Keratinocyte (primary cell): ENCODE results near the gene LY6G5B. TPM values are rescaled to one million over a fixed set of nuclear protein-coding genes. Genes with fewer than 3 reads are reported as not detected.

ENCODE experiments used
- DNase-seq: peaks from one replicate; pipeline ENCODE4 v3.0.0-alpha.2; 2011; ENCODE audit warnings: low read depth, missing footprints, low spot score
- FAIRE-seq: peaks from 2 replicates; lab custom pipeline; 2011; peaks lifted over from hg19 to GRCh38; lab: Jason Lieb, UNC
- H2AFZ ChIP-seq: 2 replicates; pipeline ENCODE4 v1.6.0; 2012; ENCODE audit warnings: low read length, control low read depth, inconsistent platforms; ENCODE audit not compliant: control insufficient read depth
- H3K27ac ChIP-seq: 2 replicates; pipeline ENCODE4 v1.5.1; 2011; ENCODE audit warnings: low read length; ENCODE audit not compliant: control insufficient read depth, insufficient read depth
- H3K27me3 ChIP-seq: 3 replicates; pipeline ENCODE4 v1.6.0; 2011; ENCODE audit warnings: low read length; ENCODE audit not compliant: control insufficient read depth, insufficient read depth; ENCODE audit errors: extremely low read depth
- H3K36me3 ChIP-seq, 2 experiments: 2 replicates in 1 of 2; 3 replicates in 1 of 2; pipeline ENCODE4 v1.5.1; 2011; ENCODE audit warnings: low read length in 2 of 2, mild to moderate bottlenecking in 1 of 2; ENCODE audit not compliant: control insufficient read depth in 2 of 2, insufficient read depth in 2 of 2; ENCODE audit errors: extremely low read depth in 1 of 2
- H3K4me1 ChIP-seq: 3 replicates; pipeline ENCODE4 v1.5.1; 2011; ENCODE audit warnings: low read length; ENCODE audit not compliant: control insufficient read depth, insufficient read depth; ENCODE audit errors: extremely low read depth
- H3K4me2 ChIP-seq: 3 replicates; pipeline ENCODE4 v1.6.0; 2011; ENCODE audit warnings: low read depth, low read length; ENCODE audit not compliant: control insufficient read depth, insufficient read depth; ENCODE audit errors: extremely low read depth
- H3K4me3 ChIP-seq, 3 experiments: fragments of 200-600 bp in 1 of 3; sonication (generic) in 1 of 3; 2 replicates in 2 of 3; 3 replicates in 1 of 3; pipeline ENCODE4 v1.5.1; 2011 to 2016; ENCODE audit warnings: low read length in 3 of 3, mild to moderate bottlenecking in 3 of 3, control low read depth in 2 of 3, inconsistent platforms in 1 of 3, low read depth in 1 of 3, mixed read lengths in 1 of 3, mixed run types in 1 of 3, moderate library complexity in 1 of 3; ENCODE audit not compliant: control insufficient read depth in 2 of 3, insufficient read depth in 2 of 3; ENCODE audit errors: extremely low read depth in 1 of 3
- H3K79me2 ChIP-seq: 2 replicates; pipeline ENCODE4 v1.6.0; 2012; ENCODE audit warnings: low read length; ENCODE audit not compliant: control insufficient read depth, insufficient read depth
- H3K9ac ChIP-seq: 3 replicates; pipeline ENCODE4 v1.6.0; 2011; ENCODE audit warnings: low read length; ENCODE audit not compliant: control insufficient read depth, insufficient read depth; ENCODE audit errors: extremely low read depth
- H3K9me1 ChIP-seq: 3 replicates; pipeline ENCODE4 v1.6.0; 2011; ENCODE audit warnings: low read length; ENCODE audit not compliant: control insufficient read depth, insufficient read depth; ENCODE audit errors: extremely low read depth
- H3K9me3 ChIP-seq: 2 replicates; pipeline ENCODE4 v1.5.1; 2012; ENCODE audit warnings: low read depth, low read length; ENCODE audit not compliant: control insufficient read depth
- H4K20me1 ChIP-seq: 3 replicates; pipeline ENCODE4 v1.6.0; 2011; ENCODE audit warnings: low read length; ENCODE audit not compliant: control insufficient read depth, insufficient read depth; ENCODE audit errors: extremely low read depth
- CTCF ChIP-seq, 3 experiments: IDR thresholded peaks in 1 of 3; conservative IDR thresholded peaks in 1 of 3; optimal IDR thresholded peaks in 1 of 3; 2 replicates in 2 of 3; 3 replicates in 1 of 3; pipeline versions ENCODE3 to v1.5.1; 2011; ENCODE audit warnings: low read length in 3 of 3, mild to moderate bottlenecking in 3 of 3, moderate library complexity in 2 of 3, control low read depth in 1 of 3, inconsistent platforms in 1 of 3; ENCODE audit not compliant: insufficient read depth in 2 of 3; ENCODE audit errors: extremely low read depth in 1 of 3
- EZH2 ChIP-seq: IDR thresholded peaks from one replicate; pipeline ENCODE4 v1.6.1; 2012; ENCODE audit warnings: inconsistent platforms, mild to moderate bottlenecking, low read length, moderate library complexity
- dilution Hi-C: fragments of 300-500 bp; cut with MboI; formaldehyde crosslinking; loops from one replicate; pipeline ENCODE4 v1.7.0; 2020; ENCODE audit warnings: low sequenced_read_pairs; ENCODE audit not compliant: extremely low pct_ligation_motif_present
- polyA plus RNA-seq, 5 experiments: library from polyadenylated mRNA; depleted of rRNA in 3 of 5; stranded (reverse) in 3 of 5; stranded (forward) in 1 of 5; unstranded in 1 of 5; fragments of >200 nt; gene quantifications; 1 replicate in 1 of 5; 2 replicates in 3 of 5; 3 replicates in 1 of 5; pipeline versions ENCODE4 v1.2.1 to v1.2.3, GENCODE V29; 2011 to 2012; ENCODE audit warnings: missing spikeins in 2 of 5, low read depth in 1 of 5, low replicate concordance in 1 of 5

The LY6G5B gene
- polyA plus RNA-seq, 1 donor (not counting 4 experiments of a cell fraction or from before 2014, with no cell fraction given): 5.2 TPM

GRCh38 chr6:31718265-31718664 lies 48.5 kb downstream of the LY6G5B start:
- peak overlapping the region in 1 of 3 experiments; percentile 49 for H3K4me3 ChIP-seq
- peak overlapping the region; percentile 66 for H3K27ac ChIP-seq
- no peaks in the 10 kb centered on the region for H3K9me3 ChIP-seq
- peak overlapping the region; percentile 77 for H3K4me2 ChIP-seq
- H3K36me3 ChIP-seq: peaks cover 0 to 4% of the 10 kb centered on the region in 2 experiments
- TF ChIP-seq CTCF (optimal IDR thresholded peaks at IDR 0.05 in 1 of 3, IDR thresholded peaks at IDR 0.05 in 1 of 3, conservative IDR thresholded peaks at IDR 0.05 in 1 of 3; ENCODE audit: extremely low read depth in 1 of 3, insufficient read depth in 2 of 3, low read length in 3 of 3) (no peak), EZH2 (no peak)
- peaks cover 5% of the 10 kb centered on the region for H3K9me1 ChIP-seq
- no peaks in the 10 kb centered on the region for H3K79me2 ChIP-seq
- dilution Hi-C loops: no loop called here
- H2AFZ ChIP-seq: no peak overlapping the region
- H3K4me1 ChIP-seq: peaks cover 31% of the 10 kb centered on the region
- peak; percentile 84 for FAIRE-seq
- H3K9ac ChIP-seq: no peak overlapping the region
- no peaks in the 10 kb centered on the region for H3K27me3 ChIP-seq
- H4K20me1 ChIP-seq: no peaks in the 10 kb centered on the region
- no peak for DNase-seq

- Histone ChIP-seq H3K27ac (peak overlapping the region; percentile 66), H2AFZ (no peak overlapping the region)
- FAIRE-seq: no peak
Measured at GRCh38 chr6:31719001-31719400, 49.2 kb downstream of the LY6G5B start.

More at GRCh38 chr6:31719001-31719400, 49.2 kb downstream of the LY6G5B start:
- H3K79me2 ChIP-seq: no peaks in the 10 kb centered on the region
- peaks cover 5% of the 10 kb centered on the region for H3K9me1 ChIP-seq
- H4K20me1 ChIP-seq: no peaks in the 10 kb centered on the region
- H3K4me3 ChIP-seq: peak overlapping the region in 1 of 3 experiments; percentile 49
- peaks cover 31% of the 10 kb centered on the region for H3K4me1 ChIP-seq
- DNase-seq: no peak
- no peak overlapping the region for H3K9ac ChIP-seq
- H3K4me2 ChIP-seq: peak overlapping the region; percentile 77
- no peaks in the 10 kb centered on the region for H3K9me3 ChIP-seq
- peaks cover 0 to 4% of the 10 kb centered on the region in 2 experiments for H3K36me3 ChIP-seq
- dilution Hi-C loops: no loop called here
- H3K27me3 ChIP-seq: no peaks in the 10 kb centered on the region
- TF ChIP-seq EZH2 (no peak), CTCF (optimal IDR thresholded peaks at IDR 0.05 in 1 of 3, IDR thresholded peaks at IDR 0.05 in 1 of 3, conservative IDR thresholded peaks at IDR 0.05 in 1 of 3; ENCODE audit: extremely low read depth in 1 of 3, insufficient read depth in 2 of 3, low read length in 3 of 3) (no peak)
